SK-N-MC (cell line): ENCODE data around the gene PNLDC1.

Experiments
- DNase-seq: peaks from one replicate; pipeline ENCODE4 v3.0.0-alpha.2; 2011; ENCODE audit warnings: low read depth, low spot score
- H3K27ac ChIP-seq: fragments of 200-600 bp; sonication (generic); 2 replicates; pipeline ENCODE4 v1.5.1; 2016; ENCODE audit warnings: mixed run types
- H3K36me3 ChIP-seq: fragments of 200-600 bp; sonication (generic); 2 replicates; pipeline ENCODE4 v1.6.1; 2017; ENCODE audit warnings: antibody characterized with exemption, low read length, mixed read lengths; ENCODE audit not compliant: insufficient read depth
- H3K4me3 ChIP-seq: fragments of 200-600 bp; sonication (generic); 2 replicates; pipeline ENCODE4 v1.5.1; 2016
- H3K9ac ChIP-seq: fragments of 200-600 bp; sonication (generic); 2 replicates; pipeline ENCODE4 v1.8.0; 2017; ENCODE audit warnings: mixed run types, mixed read lengths; ENCODE audit not compliant: insufficient read length
- H3K9me3 ChIP-seq: fragments of 200-600 bp; sonication (generic); 2 replicates; pipeline ENCODE4 v1.6.1; 2017; ENCODE audit warnings: low read depth, mild to moderate bottlenecking, antibody characterized with exemption, low read length, moderate library complexity, mixed read lengths
- EZH2 ChIP-seq: fragments of 200-600 bp; sonication (generic); IDR thresholded peaks from one replicate; pipeline ENCODE4 v1.6.1; 2017; ENCODE audit warnings: antibody characterized with exemption
- FOXP2 ChIP-seq: optimal IDR thresholded peaks from 2 replicates; pipeline ENCODE3; 2011; ENCODE audit warnings: mild to moderate bottlenecking, moderate library complexity; ENCODE audit not compliant: insufficient read depth; ENCODE audit errors: extremely low read length, control extremely low read depth
- POLR2AphosphoS5 ChIP-seq: IDR thresholded peaks from 2 replicates; pipeline ENCODE4 v1.6.1; 2012; ENCODE audit warnings: mild to moderate bottlenecking, low read depth, low read length, borderline replicate concordance

The PNLDC1 gene

GRCh38 chr6:159800141-159800865, at the start of gene PNLDC1:
Gene PNLDC1 (plus strand): TSS chr6:159800276. CDS start chr6:159800308, 32 bp downstream.
- H3K27ac ChIP-seq: no peak within 1 kb of the TSS
- no peak within 1 kb of the TSS for H3K9ac ChIP-seq
- no peaks in the 10 kb centered on the region for H3K9me3 ChIP-seq
- peaks cover 33% of the 10 kb centered on the region for H3K36me3 ChIP-seq
- H3K4me3 ChIP-seq: no peak within 1 kb of the TSS
- DNase-seq: no peak
- no peak for TF ChIP-seq FOXP2
- TF ChIP-seq POLR2AphosphoS5: no peak
- TF ChIP-seq EZH2: no peak

DNA sequence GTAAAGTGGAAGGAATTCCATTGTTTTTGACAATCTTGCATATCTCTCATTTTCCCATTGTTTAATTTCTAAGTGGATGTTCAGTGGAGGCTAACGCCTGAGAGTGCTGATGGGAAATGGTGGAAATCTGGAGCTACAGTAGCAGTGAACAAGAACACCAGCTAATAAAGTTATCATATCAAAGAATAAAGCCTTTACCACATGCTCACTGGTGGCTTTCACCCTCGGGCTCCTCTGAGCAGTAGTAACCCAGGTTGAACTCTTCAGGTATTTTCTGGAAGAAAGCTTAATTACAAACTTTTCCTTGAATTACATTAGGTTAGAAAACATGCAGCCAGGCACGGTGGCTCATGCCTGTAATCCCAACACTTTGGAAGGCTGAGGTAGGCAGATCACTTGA, 48.6 kb upstream of the PNLDC1 start:
- Histone ChIP-seq H3K27ac (no peak overlapping the region), H3K9me3 (no peaks in the 10 kb centered on the region), H3K4me3 (no peak overlapping the region), H3K9ac (no peak overlapping the region), H3K36me3 (peaks cover 97% of the 10 kb centered on the region)
- TF ChIP-seq EZH2: no peak
- TF ChIP-seq POLR2AphosphoS5: no peak
- no peak for TF ChIP-seq FOXP2
- DNase-seq: no peak

- TF ChIP-seq POLR2AphosphoS5 (no peak), FOXP2 (no peak), EZH2 (no peak)
- Histone ChIP-seq H3K36me3 (peaks cover 97% of the 10 kb centered on the region), H3K4me3 (no peak overlapping the region), H3K9me3 (no peaks in the 10 kb centered on the region), H3K9ac (no peak overlapping the region), H3K27ac (peak overlapping the region; percentile 9; the same call in 1 of the 2 replicates)
- DNase-seq: no peak
Observed at GRCh38 chr6:159753081-159753872, 46.8 kb upstream of the PNLDC1 start.

DNA sequence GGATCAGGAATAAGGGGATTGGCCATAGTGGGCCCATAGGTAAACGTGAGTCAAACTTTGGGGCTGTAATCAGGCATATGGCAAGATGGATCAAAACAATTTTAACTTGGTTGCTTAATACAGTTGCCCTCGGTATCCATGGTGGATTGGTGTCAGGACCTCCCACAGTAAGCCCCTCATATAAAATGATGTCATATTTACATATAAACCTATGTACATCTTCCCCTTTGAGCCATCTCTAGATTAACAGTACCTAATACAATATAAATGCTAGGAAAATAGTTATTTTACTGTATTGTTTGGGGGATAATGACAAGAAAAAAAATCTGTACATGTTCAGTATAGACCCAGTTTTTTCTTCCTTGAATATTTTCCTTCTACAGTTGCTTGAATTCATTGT, 45.7 kb upstream of the PNLDC1 start:
- Histone ChIP-seq H3K4me3 (no peak overlapping the region), H3K9ac (no peak overlapping the region), H3K36me3 (peaks cover 91% of the 10 kb centered on the region), H3K27ac (no peak overlapping the region), H3K9me3 (no peaks in the 10 kb centered on the region)
- TF ChIP-seq FOXP2 (no peak), EZH2 (no peak), POLR2AphosphoS5 (no peak)
- no peak for DNase-seq

- H3K36me3 ChIP-seq: peaks cover 85% of the 10 kb centered on the region
- H3K9me3 ChIP-seq: no peaks in the 10 kb centered on the region
- H3K27ac ChIP-seq: no peak overlapping the region
- DNase-seq: no peak
- no peak overlapping the region for H3K4me3 ChIP-seq
- no peak for TF ChIP-seq FOXP2
- no peak for TF ChIP-seq EZH2
- no peak overlapping the region for H3K9ac ChIP-seq
Observed at GRCh38 chr6:159754959-159755914, 44.8 kb upstream of the PNLDC1 start.

- Histone ChIP-seq H3K36me3 (peaks cover 76% of the 10 kb centered on the region), H3K4me3 (no peak overlapping the region), H3K27ac (0 out of 2 replicates have a peak overlapping the region, but pooled peaks have one; percentile 34), H3K9ac (no peak overlapping the region), H3K9me3 (no peaks in the 10 kb centered on the region)
- TF ChIP-seq EZH2 (no peak), FOXP2 (no peak), POLR2AphosphoS5 (no peak)
- no peak for DNase-seq
Observed at GRCh38 chr6:159756508-159756907, 43.6 kb upstream of the PNLDC1 start.

GRCh38 chr6:159758031-159759001, 41.8 kb upstream of the PNLDC1 start:
- DNase-seq: no peak
- 0 out of 2 replicates have a peak overlapping the region, but pooled peaks have one; percentile 39 for H3K27ac ChIP-seq
- H3K36me3 ChIP-seq: peaks cover 65% of the 10 kb centered on the region
- no peak overlapping the region for H3K9ac ChIP-seq
- TF ChIP-seq POLR2AphosphoS5 (no peak), FOXP2 (no peak)
- H3K9me3 ChIP-seq: no peaks in the 10 kb centered on the region
- no peak overlapping the region for H3K4me3 ChIP-seq
